ENCODE results near the gene UPK2. TPM values are rescaled to one million over a fixed set of nuclear protein-coding genes. Genes with fewer than 3 reads are reported as not detected.

UPK2 gene
- polyA plus RNA-seq, 1 donor from 2014 or later: not detected

DNA sequence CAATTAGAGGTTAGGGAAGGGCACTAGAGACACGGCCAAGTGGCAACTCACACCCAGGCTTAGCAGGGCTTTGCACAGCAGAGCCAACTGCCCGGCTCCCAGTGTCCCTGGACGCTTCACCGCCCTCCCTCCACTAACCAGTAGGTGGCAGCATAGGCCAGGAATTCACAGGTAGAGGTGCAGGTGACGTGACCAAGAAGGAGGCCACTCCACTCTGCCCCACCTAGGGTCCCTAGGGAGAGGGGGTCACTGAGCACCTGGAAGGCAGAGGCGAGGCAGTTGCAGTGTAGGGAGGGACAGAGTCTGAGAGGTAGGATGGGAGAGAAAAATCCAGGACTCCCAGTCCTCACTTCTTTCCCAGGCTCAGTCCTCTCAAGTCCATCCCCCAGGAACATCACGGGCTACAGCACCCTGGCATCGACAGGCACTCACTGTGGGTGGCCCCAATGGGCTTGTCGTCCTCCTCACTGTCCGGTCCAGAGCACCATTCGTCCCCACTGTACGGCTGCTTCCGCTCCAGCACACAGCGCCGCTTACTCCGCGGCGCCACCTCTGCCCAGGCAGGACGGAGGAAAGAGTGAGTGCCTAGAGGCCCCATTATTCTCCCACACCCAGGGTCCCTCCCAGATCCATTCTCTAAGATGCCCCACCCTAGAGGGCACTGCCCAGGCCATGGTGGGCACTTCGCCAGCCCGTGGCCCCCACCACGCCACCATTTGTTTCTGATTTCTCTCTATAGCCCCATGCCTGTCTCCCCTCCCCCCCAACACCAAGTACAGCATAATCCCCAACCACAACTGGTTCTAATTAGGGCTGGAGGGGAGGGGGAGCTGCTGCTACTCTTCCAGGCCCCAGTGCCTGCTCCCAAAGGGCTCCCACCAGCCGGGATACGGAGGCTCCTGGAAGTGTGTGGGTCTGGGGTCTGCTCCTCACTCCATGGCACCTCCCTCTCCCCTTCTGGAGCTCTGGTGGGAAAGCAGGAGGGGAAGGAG, 48.8 kb upstream of the UPK2 start:
- Histone ChIP-seq H3K27me3 (ENCODE audit: insufficient read depth, low read depth, low read length) (no peaks in the 10 kb centered on the region), H3K36me3 (ENCODE audit: insufficient read depth, low read length) (no peaks in the 10 kb centered on the region), H3K9me2 (ENCODE audit: insufficient read depth, low read length) (no peaks in the 10 kb centered on the region), H3F3A (ENCODE audit: insufficient read depth, low read length, poor library complexity, severe bottlenecking) (no peaks in the 10 kb centered on the region), H3K9ac (ENCODE audit: low read length) (peak overlapping the region; percentile 15), H3K79me2 (replicated peaks; ENCODE audit: insufficient read depth, low read length) (peaks cover 30% of the 10 kb centered on the region), H3K27ac (ENCODE audit: low read length) (peak overlapping the region; percentile 33), H4K20me1 (ENCODE audit: insufficient read depth) (no peaks in the 10 kb centered on the region), H3K4me2 (ENCODE audit: low read length) (no peak overlapping the region), H2AFZ (ENCODE audit: low read depth, low read length) (no peak overlapping the region), H3K4me3 (ENCODE audit: low read length) (peak overlapping the region; percentile 32), H3K9me3 (ENCODE audit: low read length) (no peaks in the 10 kb centered on the region)
- TF ChIP-seq TAF1 (IDR thresholded peaks at IDR 0.05; ENCODE audit: low read depth) (no peak), EZH2 (IDR thresholded peaks at IDR 0.05; ENCODE audit: borderline replicate concordance, insufficient read depth, low read length, poor library complexity, severe bottlenecking) (no peak), SMC3 (conservative IDR thresholded peaks at IDR 0.05; ENCODE audit: poor library complexity) (peak; percentile 98), EP300 (conservative IDR thresholded peaks at IDR 0.05; ENCODE audit: poor library complexity, severe bottlenecking) (no peak), POLR2AphosphoS5 (IDR thresholded peaks at IDR 0.05) (no peak), MXI1 (conservative IDR thresholded peaks at IDR 0.05; ENCODE audit: poor library complexity, severe bottlenecking) (peak; percentile 29), RAD21 (conservative IDR thresholded peaks at IDR 0.05) (peak; percentile 99)
- TF ChIP-seq, protein P1, sequence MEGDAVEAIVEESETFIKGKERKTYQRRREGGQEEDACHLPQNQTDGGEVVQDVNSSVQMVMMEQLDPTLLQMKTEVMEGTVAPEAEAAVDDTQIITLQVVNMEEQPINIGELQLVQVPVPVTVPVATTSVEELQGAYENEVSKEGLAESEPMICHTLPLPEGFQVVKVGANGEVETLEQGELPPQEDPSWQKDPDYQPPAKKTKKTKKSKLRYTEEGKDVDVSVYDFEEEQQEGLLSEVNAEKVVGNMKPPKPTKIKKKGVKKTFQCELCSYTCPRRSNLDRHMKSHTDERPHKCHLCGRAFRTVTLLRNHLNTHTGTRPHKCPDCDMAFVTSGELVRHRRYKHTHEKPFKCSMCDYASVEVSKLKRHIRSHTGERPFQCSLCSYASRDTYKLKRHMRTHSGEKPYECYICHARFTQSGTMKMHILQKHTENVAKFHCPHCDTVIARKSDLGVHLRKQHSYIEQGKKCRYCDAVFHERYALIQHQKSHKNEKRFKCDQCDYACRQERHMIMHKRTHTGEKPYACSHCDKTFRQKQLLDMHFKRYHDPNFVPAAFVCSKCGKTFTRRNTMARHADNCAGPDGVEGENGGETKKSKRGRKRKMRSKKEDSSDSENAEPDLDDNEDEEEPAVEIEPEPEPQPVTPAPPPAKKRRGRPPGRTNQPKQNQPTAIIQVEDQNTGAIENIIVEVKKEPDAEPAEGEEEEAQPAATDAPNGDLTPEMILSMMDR (IDR thresholded peaks at IDR 0.05; ENCODE audit: poor library complexity, severe bottlenecking): peak; percentile 98
- TF ChIP-seq, protein P2, sequence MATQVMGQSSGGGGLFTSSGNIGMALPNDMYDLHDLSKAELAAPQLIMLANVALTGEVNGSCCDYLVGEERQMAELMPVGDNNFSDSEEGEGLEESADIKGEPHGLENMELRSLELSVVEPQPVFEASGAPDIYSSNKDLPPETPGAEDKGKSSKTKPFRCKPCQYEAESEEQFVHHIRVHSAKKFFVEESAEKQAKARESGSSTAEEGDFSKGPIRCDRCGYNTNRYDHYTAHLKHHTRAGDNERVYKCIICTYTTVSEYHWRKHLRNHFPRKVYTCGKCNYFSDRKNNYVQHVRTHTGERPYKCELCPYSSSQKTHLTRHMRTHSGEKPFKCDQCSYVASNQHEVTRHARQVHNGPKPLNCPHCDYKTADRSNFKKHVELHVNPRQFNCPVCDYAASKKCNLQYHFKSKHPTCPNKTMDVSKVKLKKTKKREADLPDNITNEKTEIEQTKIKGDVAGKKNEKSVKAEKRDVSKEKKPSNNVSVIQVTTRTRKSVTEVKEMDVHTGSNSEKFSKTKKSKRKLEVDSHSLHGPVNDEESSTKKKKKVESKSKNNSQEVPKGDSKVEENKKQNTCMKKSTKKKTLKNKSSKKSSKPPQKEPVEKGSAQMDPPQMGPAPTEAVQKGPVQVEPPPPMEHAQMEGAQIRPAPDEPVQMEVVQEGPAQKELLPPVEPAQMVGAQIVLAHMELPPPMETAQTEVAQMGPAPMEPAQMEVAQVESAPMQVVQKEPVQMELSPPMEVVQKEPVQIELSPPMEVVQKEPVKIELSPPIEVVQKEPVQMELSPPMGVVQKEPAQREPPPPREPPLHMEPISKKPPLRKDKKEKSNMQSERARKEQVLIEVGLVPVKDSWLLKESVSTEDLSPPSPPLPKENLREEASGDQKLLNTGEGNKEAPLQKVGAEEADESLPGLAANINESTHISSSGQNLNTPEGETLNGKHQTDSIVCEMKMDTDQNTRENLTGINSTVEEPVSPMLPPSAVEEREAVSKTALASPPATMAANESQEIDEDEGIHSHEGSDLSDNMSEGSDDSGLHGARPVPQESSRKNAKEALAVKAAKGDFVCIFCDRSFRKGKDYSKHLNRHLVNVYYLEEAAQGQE (IDR thresholded peaks at IDR 0.05; ENCODE audit: borderline replicate concordance): no peak

DNA sequence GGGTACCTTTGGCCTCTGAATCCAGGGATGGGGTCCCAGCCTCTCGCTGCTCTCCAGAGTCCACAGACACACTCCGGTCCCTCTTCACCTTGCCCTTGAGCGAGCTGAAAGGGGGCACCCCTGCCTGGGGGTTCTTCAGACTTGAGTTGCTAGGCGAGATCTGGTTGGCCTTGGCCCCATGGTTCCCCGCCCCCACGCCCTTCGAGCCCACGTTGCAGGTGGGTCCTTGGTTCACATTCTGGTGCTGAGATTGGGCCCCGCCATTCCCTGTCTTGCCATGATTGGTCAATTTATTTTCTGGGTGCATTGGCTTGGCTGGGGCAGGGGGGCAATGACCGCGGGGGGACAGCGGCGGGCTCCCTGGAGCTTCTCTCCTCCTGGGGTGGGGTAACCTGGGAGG, 47.8 kb upstream of the UPK2 start:
- Histone ChIP-seq H4K20me1 (ENCODE audit: insufficient read depth) (no peaks in the 10 kb centered on the region), H3K9ac (ENCODE audit: low read length) (peak overlapping the region; percentile 81), H3K4me3 (ENCODE audit: low read length) (peak overlapping the region; percentile 67), H3K4me2 (ENCODE audit: low read length) (no peak overlapping the region), H3K9me2 (ENCODE audit: insufficient read depth, low read length) (no peaks in the 10 kb centered on the region), H2AFZ (ENCODE audit: low read depth, low read length) (no peak overlapping the region), H3K9me3 (ENCODE audit: low read length) (no peaks in the 10 kb centered on the region), H3K79me2 (replicated peaks; ENCODE audit: insufficient read depth, low read length) (peaks cover 30% of the 10 kb centered on the region), H3K36me3 (ENCODE audit: insufficient read depth, low read length) (no peaks in the 10 kb centered on the region), H3K27me3 (ENCODE audit: insufficient read depth, low read depth, low read length) (no peaks in the 10 kb centered on the region), H3K27ac (ENCODE audit: low read length) (peak overlapping the region; percentile 94), H3F3A (ENCODE audit: insufficient read depth, low read length, poor library complexity, severe bottlenecking) (no peaks in the 10 kb centered on the region)
- TF ChIP-seq, protein P2 (IDR thresholded peaks at IDR 0.05; ENCODE audit: borderline replicate concordance): no peak
- no peak for TF ChIP-seq TAF1 (IDR thresholded peaks at IDR 0.05; ENCODE audit: low read depth)
- TF ChIP-seq, protein P1 (IDR thresholded peaks at IDR 0.05; ENCODE audit: poor library complexity, severe bottlenecking): no peak
- TF ChIP-seq POLR2AphosphoS5 (IDR thresholded peaks at IDR 0.05): no peak
- no peak for TF ChIP-seq EZH2 (IDR thresholded peaks at IDR 0.05; ENCODE audit: borderline replicate concordance, insufficient read depth, low read length, poor library complexity, severe bottlenecking)
- no peak for TF ChIP-seq RAD21 (conservative IDR thresholded peaks at IDR 0.05)
- no peak for TF ChIP-seq SMC3 (conservative IDR thresholded peaks at IDR 0.05; ENCODE audit: poor library complexity)
- TF ChIP-seq MXI1 (conservative IDR thresholded peaks at IDR 0.05; ENCODE audit: poor library complexity, severe bottlenecking): no peak
- TF ChIP-seq EP300 (conservative IDR thresholded peaks at IDR 0.05; ENCODE audit: poor library complexity, severe bottlenecking): no peak

Measured in neural cell (in vitro differentiated cells).